GM21381 (cell line): Measurements from ENCODE around the gene RPL18A.
A peak's percentile ranks its signal among the peaks of the same experiment; 100 is the strongest.

Source experiments
- ATAC-seq: cut with Tn5 transposase; IDR thresholded peaks from one replicate; pipeline ENCODE4 v1.9.1; 2021; ENCODE audit warnings: mild to moderate bottlenecking, moderate library complexity; ENCODE audit not compliant: unreplicated experiment

RPL18A gene

GRCh38 chr19:17859533-17860330 lies at the start of gene RPL18A:
RPL18A (plus strand) TSS chr19:17859910; CDS start chr19:17859957, 47 bp downstream.
- ATAC-seq, result peak; percentile 92

DNA sequence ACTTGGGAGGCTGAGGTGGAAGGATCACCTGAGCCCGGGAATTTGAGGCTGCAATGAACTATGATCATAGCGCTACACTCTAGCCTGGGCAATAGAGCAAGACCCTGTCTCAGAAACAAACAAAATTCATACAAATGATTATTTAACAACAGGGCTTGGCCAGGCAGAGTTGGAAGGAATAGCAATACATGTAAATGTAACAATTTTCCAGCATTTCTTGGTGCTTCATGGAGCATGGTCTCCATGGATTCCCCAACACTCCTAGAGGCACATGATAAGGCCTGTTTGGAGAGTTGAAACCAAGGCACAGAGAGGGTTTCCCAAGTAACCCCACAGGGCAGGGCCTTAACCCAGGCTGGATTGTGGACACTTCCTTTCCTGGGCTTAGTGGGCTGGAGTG lies 48.6 kb upstream of the RPL18A start:
- no peak for ATAC-seq

DNA sequence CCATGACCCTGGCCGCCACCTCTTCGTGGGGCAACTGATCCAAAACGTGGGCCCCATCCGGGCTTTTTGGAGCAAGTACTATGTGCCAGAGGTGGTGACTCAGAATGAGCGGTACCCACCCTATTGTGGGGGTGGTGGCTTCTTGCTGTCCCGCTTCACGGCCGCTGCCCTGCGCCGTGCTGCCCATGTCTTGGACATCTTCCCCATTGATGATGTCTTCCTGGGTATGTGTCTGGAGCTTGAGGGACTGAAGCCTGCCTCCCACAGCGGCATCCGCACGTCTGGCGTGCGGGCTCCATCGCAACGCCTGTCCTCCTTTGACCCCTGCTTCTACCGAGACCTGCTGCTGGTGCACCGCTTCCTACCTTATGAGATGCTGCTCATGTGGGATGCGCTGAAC lies 48.0 kb upstream of the RPL18A start:
- ATAC-seq, result no peak

DNA sequence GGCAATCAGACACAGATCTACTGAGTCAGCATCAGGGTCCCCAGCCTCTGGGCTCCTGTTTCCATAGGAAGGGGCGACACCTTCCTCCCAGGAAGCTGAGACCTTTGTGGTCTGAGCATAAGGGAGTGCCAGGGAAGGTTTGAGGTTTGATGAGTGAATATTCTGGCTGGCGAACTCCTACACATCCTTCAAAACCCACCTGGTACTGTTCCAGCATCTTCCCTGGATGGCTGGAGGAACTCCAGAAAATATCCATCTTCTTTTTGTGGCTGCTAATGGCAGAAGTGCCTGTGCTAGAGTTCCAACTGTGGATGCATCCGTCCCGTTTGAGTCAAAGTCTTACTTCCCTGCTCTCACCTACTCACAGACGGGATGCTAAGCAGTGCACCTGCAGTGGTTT lies 47.6 kb upstream of the RPL18A start:
- ATAC-seq, result no peak

DNA sequence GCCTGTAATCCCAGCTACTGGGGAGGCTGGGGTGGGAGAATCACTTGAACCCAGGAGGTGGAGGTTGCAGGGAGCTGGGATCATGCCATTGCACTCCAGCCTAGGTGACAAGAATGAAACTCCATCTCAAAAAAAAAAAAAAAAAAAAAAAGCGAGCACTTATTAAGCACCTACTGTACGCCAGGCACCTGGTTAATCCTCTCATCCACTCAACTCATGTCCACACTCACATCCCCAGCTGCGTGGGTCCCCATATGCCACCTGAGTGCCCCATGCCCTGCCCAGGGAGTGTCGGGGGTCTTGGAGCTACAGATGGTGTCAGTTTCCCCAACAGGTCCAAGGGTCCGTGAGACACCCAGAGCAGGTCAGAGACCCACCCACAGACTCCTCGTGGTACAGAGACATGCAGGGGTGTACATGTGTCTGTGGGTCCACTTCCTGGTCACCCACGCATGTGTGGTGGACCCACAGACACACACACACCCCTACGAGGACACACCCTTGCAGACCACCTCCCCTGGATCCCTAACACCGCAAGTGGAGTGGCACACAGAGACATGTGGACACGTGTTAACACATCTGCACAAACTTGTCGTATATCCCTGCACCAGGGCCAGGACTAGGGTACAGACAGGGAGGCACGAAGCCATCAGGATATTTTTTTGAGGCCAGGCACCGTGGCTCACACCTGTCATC lies 41.9 kb upstream of the RPL18A start:
- ATAC-seq, result no peak

GRCh38 chr19:17821190-17821589 lies 38.5 kb upstream of the RPL18A start, which contains the start of gene INSL3:
INSL3 (minus strand) TSS chr19:17821519; CDS start chr19:17821506, 13 bp downstream.
- no peak for ATAC-seq

- no peak for ATAC-seq
These were observed 35.4 kb upstream of the RPL18A start for GRCh38 chr19:17824339-17824738.

GRCh38 chr19:17826508-17827056 lies 33.1 kb upstream of the RPL18A start:
- no peak for ATAC-seq

DNA sequence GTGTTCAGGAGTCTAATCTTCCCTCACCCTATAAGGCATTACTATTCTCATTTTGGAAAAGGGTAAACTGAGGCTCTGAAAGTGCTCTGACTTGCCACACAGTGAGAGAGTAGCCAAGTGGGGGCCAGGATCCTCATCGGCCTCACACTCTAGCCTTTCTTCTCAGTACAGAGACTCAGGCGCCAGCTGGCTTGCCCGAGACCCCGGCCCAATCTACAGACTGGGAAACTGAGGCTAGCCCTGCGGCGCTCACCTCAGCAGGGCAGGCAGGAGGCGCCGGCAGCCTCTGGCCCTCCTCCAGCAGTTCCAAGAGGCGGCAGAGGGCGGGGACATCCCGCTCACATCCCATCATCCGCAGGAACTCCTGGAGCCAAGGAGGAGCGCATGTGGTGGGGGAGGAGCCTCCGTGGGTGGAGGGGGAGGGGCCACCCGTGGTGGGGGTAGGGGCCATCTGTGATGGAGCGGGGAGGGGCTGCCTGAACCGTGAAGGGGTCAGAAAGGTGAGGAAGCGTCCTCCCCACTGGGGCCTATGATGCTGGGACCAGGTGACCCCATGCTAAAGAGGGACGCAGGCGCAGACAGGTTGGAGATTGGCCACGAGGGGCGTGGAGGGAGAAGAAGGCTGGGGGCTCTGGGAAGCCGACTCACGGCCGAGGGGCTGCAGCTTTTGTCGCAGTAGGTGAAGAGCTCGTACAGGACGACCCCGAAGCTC lies 29.7 kb upstream of the RPL18A start:
- ATAC-seq, result no peak

DNA sequence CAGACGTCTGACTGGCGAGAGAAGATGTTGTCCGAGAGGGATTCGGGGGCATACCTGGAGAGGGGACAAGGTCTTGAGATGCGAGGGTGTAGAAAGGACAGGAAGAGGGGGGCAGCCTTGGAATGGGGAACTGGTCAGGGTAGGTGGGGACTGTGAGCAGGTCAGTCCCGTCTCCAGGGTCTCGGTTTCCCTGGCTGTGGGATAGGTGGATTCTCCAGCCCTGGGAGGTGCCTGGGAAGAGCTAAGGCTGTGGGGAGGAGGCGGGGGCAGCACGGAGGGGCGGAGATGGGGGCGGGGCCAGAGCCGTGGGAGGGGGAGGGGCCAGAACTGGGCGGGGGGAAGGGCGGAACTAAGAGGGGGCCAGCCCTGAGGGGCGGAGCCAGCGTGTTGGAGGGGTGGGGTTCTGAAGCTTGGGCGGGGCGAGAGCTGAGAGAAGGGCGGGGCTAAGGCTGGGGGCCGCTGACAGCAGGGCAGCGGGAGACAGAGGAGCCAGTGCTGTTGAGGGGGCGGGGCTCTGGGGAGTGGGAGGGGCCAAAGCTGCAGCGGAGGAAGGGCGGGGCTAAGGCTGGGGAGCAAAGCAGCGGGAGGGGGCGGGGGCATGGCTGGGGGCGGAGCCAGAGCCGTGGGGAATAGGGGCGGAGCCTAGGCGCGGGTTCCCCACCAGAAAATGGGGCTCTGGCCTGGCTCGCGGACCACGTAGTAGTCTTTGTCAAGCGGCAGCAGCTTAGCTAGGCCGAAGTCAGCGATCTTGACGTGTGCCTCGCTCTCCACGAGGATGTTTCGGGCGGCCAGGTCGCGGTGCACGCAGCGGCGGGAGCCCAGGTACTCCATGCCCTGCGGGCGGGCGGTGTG lies 28.9 kb upstream of the RPL18A start:
- ATAC-seq, result no peak

GRCh38 chr19:17831419-17831888 lies 28.3 kb upstream of the RPL18A start:
- no peak for ATAC-seq

- ATAC-seq, result no peak
These were observed 27.1 kb upstream of the RPL18A start for GRCh38 chr19:17832443-17833208.

DNA sequence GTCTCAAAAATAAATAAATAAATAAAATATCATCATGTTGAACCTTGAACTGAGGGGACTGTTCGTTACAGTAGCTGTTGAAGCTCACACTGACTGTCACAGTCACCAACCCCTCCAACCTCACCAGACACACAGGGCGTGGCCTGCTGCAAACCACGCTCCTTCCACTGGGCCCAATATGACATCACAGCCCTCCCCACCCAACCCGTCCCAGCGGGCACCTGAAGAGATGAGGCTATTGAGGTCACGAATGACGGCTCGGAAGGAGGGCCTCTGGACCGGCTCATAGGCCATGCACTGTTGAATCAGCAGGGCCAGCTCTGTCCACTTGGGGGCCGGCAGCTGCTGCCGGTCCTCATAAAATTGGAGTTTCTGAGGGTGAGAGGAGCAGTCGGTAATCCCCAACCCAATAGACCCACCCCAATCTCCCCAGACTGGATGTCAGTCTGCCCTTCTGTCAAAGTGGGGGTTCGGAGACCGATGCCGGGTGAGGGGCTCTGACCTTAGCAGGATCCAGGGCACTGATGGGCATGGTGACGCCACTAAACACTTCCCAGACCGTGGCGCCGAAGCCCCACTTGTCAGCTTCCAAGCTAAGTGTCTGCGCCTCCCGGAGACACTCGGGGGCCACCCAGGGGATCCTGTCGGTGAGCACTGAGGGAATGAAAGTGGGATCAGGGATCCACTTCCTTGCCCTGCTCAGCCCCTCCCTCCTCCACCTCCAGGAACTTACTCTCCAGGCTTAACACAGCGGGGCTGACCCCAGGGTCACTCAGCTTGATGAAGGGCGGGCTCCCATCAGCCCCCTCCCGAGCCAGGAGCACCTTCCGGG lies 25.1 kb upstream of the RPL18A start:
- ATAC-seq, result no peak

DNA sequence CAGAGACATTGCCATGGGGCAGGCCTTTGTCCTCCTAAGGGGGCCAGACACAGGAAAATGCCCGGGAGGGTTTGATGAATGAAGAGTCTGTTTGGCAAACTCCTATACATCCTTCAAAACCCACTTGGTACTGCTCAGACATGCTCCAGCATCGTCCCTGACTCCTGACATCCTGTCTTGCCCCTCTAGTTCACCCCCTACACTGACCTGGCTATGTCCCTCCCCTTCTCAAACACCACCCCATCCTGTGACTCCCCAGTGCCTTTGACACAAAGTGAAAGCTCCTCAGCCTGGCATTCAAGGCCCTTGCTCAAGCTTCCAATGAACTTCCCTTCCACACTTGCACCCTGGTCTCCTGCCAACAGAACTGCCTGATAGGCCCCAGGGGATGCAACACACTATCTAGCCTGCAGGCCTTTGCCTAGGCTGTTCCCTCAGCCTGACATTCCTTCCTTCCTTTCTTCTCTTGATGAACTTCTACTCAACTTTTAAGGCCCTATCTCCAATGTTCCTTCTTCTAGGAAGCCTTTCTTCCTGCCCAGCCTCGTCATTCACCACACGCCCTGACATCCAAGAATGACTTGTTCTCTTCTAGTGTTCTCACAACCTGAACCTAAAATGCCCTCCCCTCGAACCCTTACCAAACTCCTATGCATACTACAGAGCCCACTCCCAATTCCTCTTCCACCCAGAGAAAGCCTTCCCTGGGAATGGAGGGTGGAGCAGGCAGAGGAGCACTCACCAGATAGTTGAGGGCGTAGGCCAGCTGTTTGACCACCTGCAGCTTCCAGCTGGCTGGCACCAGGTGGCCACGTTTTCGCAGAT lies 24.3 kb upstream of the RPL18A start:
- ATAC-seq, result no peak

- ATAC-seq, result no peak
These were observed 23.2 kb upstream of the RPL18A start for GRCh38 chr19:17836530-17836929.

DNA sequence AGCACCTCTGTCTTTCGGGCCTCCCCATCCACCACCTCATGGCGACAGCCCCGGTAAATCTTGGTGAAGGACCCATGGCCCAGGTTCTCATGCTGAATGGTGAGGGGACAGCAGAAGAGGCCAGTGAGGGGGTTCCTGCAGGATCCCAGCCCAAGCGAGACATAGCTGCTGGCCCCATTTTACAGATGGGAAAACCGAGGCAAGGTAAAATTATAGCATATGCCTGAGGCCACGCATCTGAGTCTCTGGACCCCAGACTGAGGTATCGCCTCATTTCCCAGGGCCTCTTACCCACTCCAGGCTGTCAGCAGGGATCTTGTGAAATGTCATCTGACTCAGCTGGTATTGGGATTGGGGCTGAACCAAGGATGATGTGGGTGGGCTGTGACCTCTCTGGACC lies 21.7 kb upstream of the RPL18A start:
- ATAC-seq, result no peak

GRCh38 chr19:17840019-17840418 lies 19.7 kb upstream of the RPL18A start:
- ATAC-seq, result no peak

DNA sequence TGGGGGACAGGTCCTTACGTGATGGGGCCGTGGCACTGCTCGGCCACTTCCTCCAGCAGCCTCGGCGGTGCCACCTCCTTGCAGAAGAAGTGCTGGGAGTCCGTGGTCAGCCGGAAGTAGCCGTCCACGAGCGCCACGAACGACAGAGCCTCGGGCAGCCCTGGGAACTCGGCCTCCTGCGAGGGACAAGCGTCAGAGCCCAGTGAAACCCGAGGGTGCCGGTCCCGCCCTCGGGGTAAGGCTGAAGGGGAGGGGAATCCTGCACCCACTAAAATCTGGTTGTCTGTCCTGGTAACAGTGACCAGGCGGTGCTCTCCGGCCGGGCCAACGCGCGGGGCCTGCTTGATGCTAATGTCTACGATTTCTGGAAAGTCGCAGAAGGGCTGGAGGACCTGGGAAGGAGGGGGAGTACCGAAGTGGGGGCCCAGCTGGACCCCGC lies 18.3 kb upstream of the RPL18A start:
- no peak for ATAC-seq
